ENCODE measurements around the gene FRAT1.

The FRAT1 gene

DNA sequence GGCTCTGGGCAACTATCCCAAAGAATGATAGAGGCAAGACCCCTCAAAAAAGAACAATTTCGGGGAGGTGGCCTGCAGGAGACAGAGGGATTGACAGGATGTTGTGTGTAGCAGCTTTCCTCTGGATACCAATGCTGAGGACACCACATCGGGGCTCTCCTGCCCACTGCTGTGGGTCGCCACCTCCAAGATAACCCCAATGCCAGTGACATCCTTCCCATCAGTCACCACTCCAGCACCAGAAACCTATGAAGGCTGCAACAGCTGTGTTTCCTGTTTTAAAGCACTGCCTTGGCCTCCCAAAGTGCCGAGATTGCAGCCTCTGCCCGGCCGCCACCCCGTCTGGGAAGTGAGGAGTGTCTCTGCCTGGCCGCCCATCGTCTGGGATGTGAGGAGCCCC, 44.2 kb upstream of the FRAT1 start:
- Histone ChIP-seq H3K27me3 (ENCODE audit: insufficient read depth, low read length) (no peaks in the 10 kb centered on the region), H3K9me3 (ENCODE audit: low read length) (no peaks in the 10 kb centered on the region), H3K27ac (ENCODE audit: low read depth, low read length, poor library complexity, severe bottlenecking) (no peak overlapping the region), H3K9me2 (ENCODE audit: low read depth, low read length) (no peaks in the 10 kb centered on the region), H3K4me2 (ENCODE audit: low read length) (no peak overlapping the region), H4K20me1 (ENCODE audit: insufficient read depth, low read length) (no peaks in the 10 kb centered on the region), H3K4me1 (ENCODE audit: insufficient read depth, low read length, severe bottlenecking) (peaks cover 20% of the 10 kb centered on the region), H3K36me3 (ENCODE audit: insufficient read depth, low read length) (no peaks in the 10 kb centered on the region), H3K4me3 (ENCODE audit: low read depth, low read length, poor library complexity, severe bottlenecking) (no peak overlapping the region), H3F3A (ENCODE audit: insufficient read depth, low read length) (no peaks in the 10 kb centered on the region), H3K79me2 (ENCODE audit: insufficient read depth, low read length) (peaks cover 18% of the 10 kb centered on the region), H2AFZ (ENCODE audit: low read length) (no peak overlapping the region), H3K9ac (ENCODE audit: low read length) (no peak overlapping the region)
- TF ChIP-seq EZH2 (IDR thresholded peaks at IDR 0.05; ENCODE audit: borderline replicate concordance, low read length): no peak
- TF ChIP-seq, protein P1, sequence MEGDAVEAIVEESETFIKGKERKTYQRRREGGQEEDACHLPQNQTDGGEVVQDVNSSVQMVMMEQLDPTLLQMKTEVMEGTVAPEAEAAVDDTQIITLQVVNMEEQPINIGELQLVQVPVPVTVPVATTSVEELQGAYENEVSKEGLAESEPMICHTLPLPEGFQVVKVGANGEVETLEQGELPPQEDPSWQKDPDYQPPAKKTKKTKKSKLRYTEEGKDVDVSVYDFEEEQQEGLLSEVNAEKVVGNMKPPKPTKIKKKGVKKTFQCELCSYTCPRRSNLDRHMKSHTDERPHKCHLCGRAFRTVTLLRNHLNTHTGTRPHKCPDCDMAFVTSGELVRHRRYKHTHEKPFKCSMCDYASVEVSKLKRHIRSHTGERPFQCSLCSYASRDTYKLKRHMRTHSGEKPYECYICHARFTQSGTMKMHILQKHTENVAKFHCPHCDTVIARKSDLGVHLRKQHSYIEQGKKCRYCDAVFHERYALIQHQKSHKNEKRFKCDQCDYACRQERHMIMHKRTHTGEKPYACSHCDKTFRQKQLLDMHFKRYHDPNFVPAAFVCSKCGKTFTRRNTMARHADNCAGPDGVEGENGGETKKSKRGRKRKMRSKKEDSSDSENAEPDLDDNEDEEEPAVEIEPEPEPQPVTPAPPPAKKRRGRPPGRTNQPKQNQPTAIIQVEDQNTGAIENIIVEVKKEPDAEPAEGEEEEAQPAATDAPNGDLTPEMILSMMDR (IDR thresholded peaks at IDR 0.05; ENCODE audit: low read length): no peak

DNA sequence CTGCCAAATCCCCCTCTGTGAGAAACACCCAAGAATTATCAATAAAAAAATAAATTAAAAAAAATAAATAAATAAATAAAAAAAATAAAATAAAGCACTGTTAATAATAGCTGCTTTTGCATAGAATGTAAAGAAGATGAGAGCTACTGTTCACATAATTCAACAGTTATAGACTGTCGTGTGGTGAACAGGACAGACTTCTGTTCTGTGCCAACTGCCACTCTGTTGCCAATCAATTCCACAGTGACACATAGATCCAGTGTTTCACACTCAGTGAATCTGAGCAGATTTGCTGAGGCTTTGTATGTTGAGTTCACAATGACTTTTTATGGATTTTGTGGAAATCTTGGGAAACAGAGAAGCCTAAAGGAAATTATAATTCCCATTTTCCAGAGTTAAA, 41.5 kb upstream of the FRAT1 start:
- no peak overlapping the region for H2AFZ ChIP-seq (ENCODE audit: low read length)
- H3K4me3 ChIP-seq (ENCODE audit: low read depth, low read length, poor library complexity, severe bottlenecking): no peak overlapping the region
- no peaks in the 10 kb centered on the region for H3K27me3 ChIP-seq (ENCODE audit: insufficient read depth, low read length)
- peak overlapping the region; percentile 38; the same call in 1 of the 2 replicates for H3K4me2 ChIP-seq (ENCODE audit: low read length)
- no peaks in the 10 kb centered on the region for H3K9me2 ChIP-seq (ENCODE audit: low read depth, low read length)
- TF ChIP-seq EZH2 (IDR thresholded peaks at IDR 0.05; ENCODE audit: borderline replicate concordance, low read length): no peak
- TF ChIP-seq, protein P1 (IDR thresholded peaks at IDR 0.05; ENCODE audit: low read length): no peak
- H4K20me1 ChIP-seq (ENCODE audit: insufficient read depth, low read length): no peaks in the 10 kb centered on the region
- H3K9ac ChIP-seq (ENCODE audit: low read length): no peak overlapping the region; the same call in 1 of the 2 replicates
- H3K9me3 ChIP-seq (ENCODE audit: low read length): no peaks in the 10 kb centered on the region
- H3K79me2 ChIP-seq (ENCODE audit: insufficient read depth, low read length): peaks cover 18% of the 10 kb centered on the region
- H3K4me1 ChIP-seq (ENCODE audit: insufficient read depth, low read length, severe bottlenecking): peaks cover 20% of the 10 kb centered on the region
- peak overlapping the region; percentile 72 for H3K27ac ChIP-seq (ENCODE audit: low read depth, low read length, poor library complexity, severe bottlenecking)
- no peaks in the 10 kb centered on the region for H3K36me3 ChIP-seq (ENCODE audit: insufficient read depth, low read length)
- H3F3A ChIP-seq (ENCODE audit: insufficient read depth, low read length): no peaks in the 10 kb centered on the region

DNA sequence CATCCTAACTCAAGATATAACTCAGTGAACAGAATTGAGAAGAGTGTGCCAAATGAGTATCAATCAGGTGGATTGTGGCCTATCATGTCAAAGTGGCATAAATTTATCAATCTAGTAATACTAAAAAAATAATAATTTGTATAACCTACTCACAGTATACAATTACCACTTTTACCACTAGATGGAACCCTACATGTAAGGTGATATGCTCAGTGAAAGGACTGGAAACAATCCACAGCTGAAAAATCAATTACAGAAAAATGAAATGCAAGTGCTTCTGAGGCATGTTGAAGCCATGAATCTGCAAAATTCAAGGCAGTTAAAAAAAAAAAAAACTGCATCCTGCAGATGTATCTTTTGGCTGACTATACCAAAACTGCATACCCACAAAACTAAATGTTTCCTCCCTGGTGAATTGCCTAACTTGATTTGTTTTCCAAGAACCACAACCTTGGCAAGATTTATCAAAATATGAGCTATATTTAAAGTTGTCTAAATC, 40.5 kb upstream of the FRAT1 start:
- Histone ChIP-seq H3K36me3 (ENCODE audit: insufficient read depth, low read length) (no peaks in the 10 kb centered on the region), H3K27me3 (ENCODE audit: insufficient read depth, low read length) (no peaks in the 10 kb centered on the region), H3K9me3 (ENCODE audit: low read length) (no peaks in the 10 kb centered on the region), H3K9ac (ENCODE audit: low read length) (no peak overlapping the region), H3K79me2 (ENCODE audit: insufficient read depth, low read length) (peaks cover 18% of the 10 kb centered on the region), H3K9me2 (ENCODE audit: low read depth, low read length) (no peaks in the 10 kb centered on the region), H3K4me3 (ENCODE audit: low read depth, low read length, poor library complexity, severe bottlenecking) (no peak overlapping the region), H2AFZ (ENCODE audit: low read length) (no peak overlapping the region), H3K4me1 (ENCODE audit: insufficient read depth, low read length, severe bottlenecking) (peaks cover 20% of the 10 kb centered on the region), H3F3A (ENCODE audit: insufficient read depth, low read length) (no peaks in the 10 kb centered on the region), H3K4me2 (ENCODE audit: low read length) (no peak overlapping the region), H3K27ac (ENCODE audit: low read depth, low read length, poor library complexity, severe bottlenecking) (no peak overlapping the region), H4K20me1 (ENCODE audit: insufficient read depth, low read length) (no peaks in the 10 kb centered on the region)
- TF ChIP-seq EZH2 (IDR thresholded peaks at IDR 0.05; ENCODE audit: borderline replicate concordance, low read length): no peak
- TF ChIP-seq, protein P1 (IDR thresholded peaks at IDR 0.05; ENCODE audit: low read length): peak; percentile 38
